ENCODE results near the gene PRR7.

Gene PRR7

DNA sequence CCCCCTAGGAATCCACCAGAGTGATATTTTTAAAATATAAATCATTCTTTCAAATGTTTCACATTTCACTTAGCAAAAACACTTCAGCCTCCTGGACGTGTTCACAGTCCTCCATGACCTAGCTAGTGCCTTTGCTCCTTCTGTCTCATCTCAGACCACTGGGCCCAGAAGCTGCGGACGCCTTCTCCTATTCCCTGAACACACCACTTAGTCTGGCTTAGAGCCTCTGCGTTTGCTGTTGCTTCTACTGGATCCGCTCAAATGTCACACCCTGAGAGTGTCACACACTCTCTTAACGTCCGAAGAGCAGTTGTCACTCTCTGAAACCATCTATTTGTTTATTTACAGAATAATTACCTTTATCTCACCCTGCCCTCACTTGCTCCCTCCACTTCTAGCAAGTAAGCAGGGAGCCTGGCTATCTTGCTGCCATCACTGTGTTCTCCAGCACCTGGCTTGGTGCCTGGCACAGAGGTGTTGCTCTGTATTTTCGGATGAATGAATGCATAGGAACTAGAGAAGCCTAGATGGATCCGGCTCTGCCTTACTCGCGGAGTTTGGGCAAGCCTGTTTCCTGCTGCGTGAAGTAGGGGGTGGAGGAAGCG, 21.3 kb upstream of the PRR7 start:
- DNase-seq (ENCODE audit: low read depth, low spot score), result no peak
- H3K4me3 ChIP-seq (ENCODE audit: low read depth, low read length), result peak overlapping the region; percentile 57
- in situ Hi-C loops (cut with HindIII; ENCODE audit: low sequenced_read_pairs), result no loop called here
- TF ChIP-seq, protein P1, sequence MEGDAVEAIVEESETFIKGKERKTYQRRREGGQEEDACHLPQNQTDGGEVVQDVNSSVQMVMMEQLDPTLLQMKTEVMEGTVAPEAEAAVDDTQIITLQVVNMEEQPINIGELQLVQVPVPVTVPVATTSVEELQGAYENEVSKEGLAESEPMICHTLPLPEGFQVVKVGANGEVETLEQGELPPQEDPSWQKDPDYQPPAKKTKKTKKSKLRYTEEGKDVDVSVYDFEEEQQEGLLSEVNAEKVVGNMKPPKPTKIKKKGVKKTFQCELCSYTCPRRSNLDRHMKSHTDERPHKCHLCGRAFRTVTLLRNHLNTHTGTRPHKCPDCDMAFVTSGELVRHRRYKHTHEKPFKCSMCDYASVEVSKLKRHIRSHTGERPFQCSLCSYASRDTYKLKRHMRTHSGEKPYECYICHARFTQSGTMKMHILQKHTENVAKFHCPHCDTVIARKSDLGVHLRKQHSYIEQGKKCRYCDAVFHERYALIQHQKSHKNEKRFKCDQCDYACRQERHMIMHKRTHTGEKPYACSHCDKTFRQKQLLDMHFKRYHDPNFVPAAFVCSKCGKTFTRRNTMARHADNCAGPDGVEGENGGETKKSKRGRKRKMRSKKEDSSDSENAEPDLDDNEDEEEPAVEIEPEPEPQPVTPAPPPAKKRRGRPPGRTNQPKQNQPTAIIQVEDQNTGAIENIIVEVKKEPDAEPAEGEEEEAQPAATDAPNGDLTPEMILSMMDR (IDR thresholded peaks at IDR 0.05; ENCODE audit: low read depth, low read length), result no peak

DNA sequence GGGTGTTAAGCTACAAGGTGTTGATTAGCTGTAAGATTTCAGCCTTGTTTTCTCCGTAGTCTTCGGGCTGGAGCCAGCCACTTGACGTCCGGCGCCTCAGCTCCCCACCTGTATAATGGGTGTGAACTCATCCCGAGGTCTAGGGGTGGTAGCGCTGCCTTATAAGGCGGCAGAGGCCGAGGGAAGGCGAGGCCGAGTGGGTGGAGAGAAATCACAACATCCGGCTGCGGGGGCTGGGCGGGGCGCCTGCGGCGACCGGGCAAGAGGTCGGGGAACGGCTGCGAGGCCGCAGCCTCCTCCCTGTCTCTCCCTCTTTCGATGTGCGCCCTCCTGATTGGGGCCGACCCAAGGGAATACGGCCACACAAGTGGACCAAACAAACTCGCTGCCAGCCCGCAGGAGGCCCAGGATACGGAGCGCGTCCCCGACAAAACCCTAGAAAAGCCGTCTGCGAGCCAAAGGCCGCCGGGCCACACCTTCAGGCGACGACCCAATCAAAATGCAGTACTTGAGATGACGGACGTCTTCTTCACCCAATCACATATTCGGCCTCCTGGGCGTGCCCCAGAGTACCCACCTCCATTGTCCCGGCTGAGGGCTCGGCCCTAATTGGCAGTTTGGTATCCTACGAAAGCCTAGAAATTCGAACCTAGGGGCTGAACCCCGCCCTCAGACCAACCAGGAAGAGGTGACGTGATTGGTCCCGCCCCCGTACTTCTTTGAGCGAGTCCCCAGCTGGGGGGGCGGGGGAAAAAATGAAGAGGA, 20.6 kb upstream of the PRR7 start:
- TF ChIP-seq, protein P1 (IDR thresholded peaks at IDR 0.05; ENCODE audit: low read depth, low read length), result no peak
- H3K4me3 ChIP-seq (ENCODE audit: low read depth, low read length), result peak overlapping the region; percentile 57
- in situ Hi-C loops (cut with HindIII; ENCODE audit: low sequenced_read_pairs), result no loop called here
- DNase-seq (ENCODE audit: low read depth, low spot score), result peak; percentile 100

DNA sequence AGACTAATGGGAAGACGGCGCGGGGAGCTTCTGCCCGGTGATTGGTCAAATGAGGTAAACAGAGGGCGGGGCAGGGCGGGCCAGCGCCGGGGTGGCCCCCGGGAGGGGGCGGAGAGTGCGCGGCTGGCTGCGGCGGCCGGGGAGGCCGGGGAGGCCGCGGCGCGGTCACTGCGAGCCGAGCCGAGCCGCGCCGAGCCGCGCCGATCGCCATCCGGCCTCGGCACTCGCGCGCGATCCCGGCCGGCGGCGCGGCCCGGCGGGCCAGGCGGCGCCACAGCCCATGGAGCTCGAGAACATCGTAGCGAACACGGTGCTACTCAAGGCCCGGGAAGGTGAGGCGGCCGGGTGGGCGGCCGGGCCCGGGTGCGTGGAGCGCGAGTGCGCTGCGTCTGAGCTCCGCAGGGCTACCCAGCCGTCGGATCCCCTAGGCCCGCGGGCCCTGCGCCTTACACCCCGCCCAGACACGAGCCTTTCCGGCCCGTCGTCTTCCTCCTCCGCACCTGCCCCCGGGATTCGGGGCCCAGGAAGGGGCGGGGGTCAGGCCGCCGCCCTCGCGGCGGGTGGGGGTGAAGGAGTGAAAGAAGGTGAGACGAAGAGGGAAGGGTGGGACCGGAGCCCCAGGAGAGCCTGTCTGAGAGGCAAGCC, 19.9 kb upstream of the PRR7 start, which contains the start of gene GRK6:
Gene GRK6, plus strand, starts transcription at position 111 of the 645 bp plus-strand sequence. Its CDS starts 170 bp downstream, at position 281.
- peak within 1 kb of the TSS; percentile 73 for H3K4me3 ChIP-seq (ENCODE audit: low read depth, low read length)
- in situ Hi-C loops (cut with HindIII; ENCODE audit: low sequenced_read_pairs), result no loop called here
- TF ChIP-seq, protein P1 (IDR thresholded peaks at IDR 0.05; ENCODE audit: low read depth, low read length), result no peak
- no peak for DNase-seq (ENCODE audit: low read depth, low spot score)

DNA sequence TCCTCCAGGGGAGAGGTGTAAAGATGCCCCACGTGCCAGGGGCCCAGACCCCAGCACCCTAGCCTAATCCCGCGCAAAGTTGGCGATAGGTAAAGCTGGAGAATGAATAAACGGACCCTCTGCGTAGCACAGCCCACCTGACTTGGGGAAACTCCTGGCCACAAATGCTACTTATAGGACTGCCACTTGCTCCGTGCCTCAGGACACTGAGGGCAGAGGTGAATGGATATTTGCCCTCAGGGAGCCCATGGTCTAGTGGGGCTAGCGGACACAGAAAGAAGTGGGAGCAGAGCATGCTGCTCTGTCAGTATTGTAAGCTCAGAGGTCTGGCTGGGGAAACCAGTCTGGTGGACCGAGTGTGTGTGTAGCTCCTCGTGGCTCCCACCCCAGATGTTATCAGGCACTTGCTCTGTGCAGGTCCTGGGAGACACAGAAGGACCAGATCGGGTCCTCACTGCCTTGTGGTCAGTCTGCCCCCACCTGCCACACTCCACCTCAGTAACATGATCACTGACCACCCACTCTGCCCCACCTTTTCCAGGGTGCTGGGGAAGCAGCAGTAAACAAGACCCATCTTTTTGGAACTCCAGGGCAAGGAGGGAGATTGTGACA, 19.3 kb upstream of the PRR7 start:
- TF ChIP-seq, protein P1 (IDR thresholded peaks at IDR 0.05; ENCODE audit: low read depth, low read length), result no peak
- DNase-seq (ENCODE audit: low read depth, low spot score), result no peak

DNA sequence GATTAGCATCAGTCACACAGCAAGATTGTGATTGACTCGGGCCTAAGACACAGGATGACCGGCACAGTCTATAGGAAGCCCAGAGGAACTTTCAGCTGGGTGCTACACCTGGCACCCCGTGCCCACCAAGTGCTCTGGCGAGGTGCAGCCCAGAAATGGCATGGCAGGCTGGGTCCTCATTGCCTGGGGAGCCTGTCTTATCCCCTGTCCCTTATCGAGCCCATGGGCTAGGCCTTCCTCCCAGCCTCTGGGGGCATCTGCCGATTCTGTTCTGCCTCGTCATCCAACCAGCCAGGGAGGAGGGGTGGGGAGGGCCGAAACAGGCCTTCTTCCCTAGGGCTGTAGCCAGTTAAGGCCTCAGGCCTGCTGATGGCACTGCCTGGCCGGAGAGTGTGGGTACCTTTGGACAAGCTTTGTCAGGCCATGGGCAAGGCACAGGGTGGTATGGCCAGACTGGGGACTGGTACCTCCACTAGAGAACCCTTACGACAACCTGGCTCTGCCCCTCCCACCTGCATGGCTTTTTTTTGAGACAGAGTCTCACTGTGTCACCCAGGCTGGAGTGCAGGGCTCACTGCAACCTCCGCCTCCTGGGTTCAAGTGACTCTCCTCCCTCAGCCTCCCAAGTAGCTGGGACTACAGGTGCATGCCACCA, 18.6 kb upstream of the PRR7 start:
- in situ Hi-C loops (cut with HindIII; ENCODE audit: low sequenced_read_pairs), result no loop called here
- TF ChIP-seq, protein P1 (IDR thresholded peaks at IDR 0.05; ENCODE audit: low read depth, low read length), result no peak
- no peak overlapping the region for H3K4me3 ChIP-seq (ENCODE audit: low read depth, low read length)
- DNase-seq (ENCODE audit: low read depth, low spot score), result no peak

More for the DNA sequence above, 19.3 kb upstream of the PRR7 start:
- H3K4me3 ChIP-seq (ENCODE audit: low read depth, low read length), result peak overlapping the region; percentile 73
- in situ Hi-C loops (cut with HindIII; ENCODE audit: low sequenced_read_pairs), result no loop called here

All from astrocyte of the spinal cord (primary cell).